Ovary (tissue), 9 donors: ENCODE results near the gene GSTM1. TPM values are rescaled to one million over a fixed set of nuclear protein-coding genes. Genes with fewer than 3 reads are reported as not detected.
"Not testable (repeated sequence)": the region's sequence is repeated elsewhere in the genome, so short reads cannot be mapped to it uniquely, and the experiment has no call there.

Experiments used
- DNase-seq, 5 donors: peaks; one replicate each; pipeline ENCODE4 v3.0.0-alpha.2; 2019 to 2020
- H3K27ac ChIP-seq, 2 donors: fragments of 200-600 bp; one replicate each; pipeline versions ENCODE4 v1.5.1 to v1.8.0; 2019 to 2022
- H3K27me3 ChIP-seq: fragments of 200-600 bp; one replicate; pipeline ENCODE4 v1.8.0; 2022
- H3K36me3 ChIP-seq: fragments of 200-600 bp; sonication (generic); one replicate; pipeline ENCODE4 v1.5.1; 2019
- H3K4me1 ChIP-seq: one replicate; pipeline ENCODE4 v1.8.1; 2013; ENCODE audit warnings: mild to moderate bottlenecking, moderate library complexity; ENCODE audit not compliant: insufficient read depth
- H3K4me3 ChIP-seq: fragments of 200-600 bp; sonication (generic); one replicate; pipeline ENCODE4 v1.5.1; 2017
- H3K9me3 ChIP-seq, 2 donors: fragments of 200-600 bp in 1 of 2; sonication (generic) in 1 of 2; one replicate each; pipeline versions ENCODE4 v1.5.1 to v1.8.1; 2013 to 2019; ENCODE audit warnings: mild to moderate bottlenecking in 1 of 2, moderate library complexity in 1 of 2
- EP300 ChIP-seq: sonication (generic); formaldehyde crosslinking; IDR thresholded peaks from one replicate; pipeline ENCODE4 v1.6.1; 2017; ENCODE audit warnings: antibody characterized with exemption
- POLR2A ChIP-seq: fragments of 450-650 bp; IDR thresholded peaks from one replicate; pipeline ENCODE4 v1.6.1; 2017; ENCODE audit warnings: antibody characterized with exemption, mild to moderate bottlenecking, moderate library complexity
- whole genome bisulfite sequencing, 3 donors: extraction: QIAGEN DNeasy Blood & Tissue Kit in 1 of 3; methylation state at CpG; one replicate each; pipeline versions ENCODE4 v1.1.5 to v1.1.7; 2013 to 2017; 5-methylcytosine and 5-hydroxymethylcytosine counted together
- intact Hi-C, 4 donors: fragments of 100-400 bp; cut with DNase I; formaldehyde crosslinking; loops; one replicate each; pipeline versions ENCODE4 v1.11.0 to v1.15.1; 2022 to 2023
- polyA plus RNA-seq, 2 donors: library from polyadenylated mRNA; stranded (reverse); fragments of 200-250 nt in 1 of 2; fragments of 350-450 nt in 1 of 2; fragmentation: Illumina TruSeq in 1 of 2; extraction: RNeasy Lipid Tissue Mini Kit (QIAGEN cat#74804) in 1 of 2; gene quantifications; one replicate each; pipeline ENCODE4 v1.2.3, GENCODE V29; 2013 to 2014
- total RNA-seq, 7 donors: library from RNA; depleted of rRNA in 2 of 7; stranded (reverse); fragments of >200 nt in 2 of 7; fragmentation: NEBNext Ultra II Directional in 3 of 7; extraction: Animal tissue kit (Norgen Biotek cat#: 25700) in 3 of 7; gene quantifications; one replicate each; pipeline versions ENCODE4 v1.1.0 to v1.2.4, GENCODE V29; 2016 to 2023
- TF ChIP-seq, protein P1 (sequence below), 3 donors: fragments of 450-650 bp in 2 of 3; fragments of 200-600 bp in 1 of 3; IDR thresholded peaks; one replicate each; pipeline versions ENCODE4 v1.5.1 to v1.8.0; 2016 to 2022; ENCODE audit warnings: antibody characterized with exemption in 3 of 3, mild to moderate bottlenecking in 1 of 3
- donor health status: DM: no; HTN: no; CAD: no; lungs with moderate emphysema.
- donor health status: DM: no; HTN: no; CAD: no.
- donor health status: Bipolar disorder and iron deficiency.
- donor health status: DM: yes; HTN: yes; CAD: no.
- donor health status: DM: no; HTN: no; CAD: no.
- donor health status: DM: yes; HTN: yes; CAD: no.

Gene GSTM1
- total and polyA plus RNA-seq, 9 donors, result 0.32 to 482 (median 181) TPM; not detected in 3

- H3K4me3 ChIP-seq, result no peak overlapping the region
- TF ChIP-seq EP300, result no peak
- no peak for TF ChIP-seq POLR2A
- WGBS, 3 donors, result 76 to 86% (median 85%) methylated on average over 2 of the region's 2 CpGs
- intact Hi-C loops, result loop anchor here in 1 of 4 donors (5.0 kb wide), 1 partner anchor 326 kb away; no protein-coding TSS in a partner anchor
- H3K36me3 ChIP-seq, result no peaks in the 10 kb centered on the region
- H3K27me3 ChIP-seq, result no peaks in the 10 kb centered on the region
- no peaks in the 10 kb centered on the region for H3K9me3 ChIP-seq
- peak overlapping the region in 1 of 2 donors; percentile 81 for H3K27ac ChIP-seq
- H3K4me1 ChIP-seq, result peaks cover 14% of the 10 kb centered on the region
- no peak for DNase-seq
Observed at GRCh38 chr1:109661391-109661790, 26.2 kb upstream of the GSTM1 start.

GRCh38 chr1:109664671-109665070 is 22.9 kb upstream of the GSTM1 start:
- Histone ChIP-seq H3K4me1 (peaks cover 9% of the 10 kb centered on the region), H3K27ac (no peak overlapping the region), H3K9me3 (no peaks in the 10 kb centered on the region), H3K4me3 (no peak overlapping the region), H3K36me3 (no peaks in the 10 kb centered on the region), H3K27me3 (no peaks in the 10 kb centered on the region)
- 83 to 97% (median 85%) methylated on average over 1 of the region's 1 CpG for WGBS, 3 donors
- DNase-seq, result no peak
- intact Hi-C loops, result loop anchor here in 1 of 4 donors (5.0 kb wide), 3 partner anchors 48 to 323 kb away; partner anchors contain the start of gene GSTM5
- TF ChIP-seq, protein P1, sequence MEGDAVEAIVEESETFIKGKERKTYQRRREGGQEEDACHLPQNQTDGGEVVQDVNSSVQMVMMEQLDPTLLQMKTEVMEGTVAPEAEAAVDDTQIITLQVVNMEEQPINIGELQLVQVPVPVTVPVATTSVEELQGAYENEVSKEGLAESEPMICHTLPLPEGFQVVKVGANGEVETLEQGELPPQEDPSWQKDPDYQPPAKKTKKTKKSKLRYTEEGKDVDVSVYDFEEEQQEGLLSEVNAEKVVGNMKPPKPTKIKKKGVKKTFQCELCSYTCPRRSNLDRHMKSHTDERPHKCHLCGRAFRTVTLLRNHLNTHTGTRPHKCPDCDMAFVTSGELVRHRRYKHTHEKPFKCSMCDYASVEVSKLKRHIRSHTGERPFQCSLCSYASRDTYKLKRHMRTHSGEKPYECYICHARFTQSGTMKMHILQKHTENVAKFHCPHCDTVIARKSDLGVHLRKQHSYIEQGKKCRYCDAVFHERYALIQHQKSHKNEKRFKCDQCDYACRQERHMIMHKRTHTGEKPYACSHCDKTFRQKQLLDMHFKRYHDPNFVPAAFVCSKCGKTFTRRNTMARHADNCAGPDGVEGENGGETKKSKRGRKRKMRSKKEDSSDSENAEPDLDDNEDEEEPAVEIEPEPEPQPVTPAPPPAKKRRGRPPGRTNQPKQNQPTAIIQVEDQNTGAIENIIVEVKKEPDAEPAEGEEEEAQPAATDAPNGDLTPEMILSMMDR (IDR thresholded peaks at IDR 0.05), result no peak
- no peak for TF ChIP-seq POLR2A
- no peak for TF ChIP-seq EP300

- WGBS, 3 donors, result 4 to 5% (median 5%) methylated on average over 22 of the region's 22 CpGs
- H3K4me3 ChIP-seq, result peak within 1 kb of the TSS; percentile 49
- H3K9me3 ChIP-seq, result no peaks in the 10 kb centered on the region
- H3K36me3 ChIP-seq, result no peaks in the 10 kb centered on the region
- peak within 1 kb of the TSS; percentile 16 to 54 for H3K27ac ChIP-seq
- peak; percentile 93 to 96 (median 95) for DNase-seq
- peaks cover 5% of the 10 kb centered on the region for H3K4me1 ChIP-seq
- TF ChIP-seq POLR2A, result peak; percentile 16
- no peak for TF ChIP-seq EP300
- intact Hi-C loops, result loop anchor here in 1 of 4 donors (5.0 kb wide), 2 partner anchors 45 to 90 kb away; partner anchors contain the start of gene GSTM5
- no peaks in the 10 kb centered on the region for H3K27me3 ChIP-seq
Observed at GRCh38 chr1:109667452-109668122, 20.0 kb upstream of the GSTM1 start, which contains the start of gene GSTM2. TSS of gene GSTM2 (plus strand) at chr1:109668057. CDS start at chr1:109668116, 59 bp downstream.

GRCh38 chr1:109668123-109668775 is 19.4 kb upstream of the GSTM1 start:
- peak overlapping the region; percentile 16 to 54 for H3K27ac ChIP-seq
- 3 to 8% (median 6%) methylated on average over 12 to 26 of the region's 26 CpGs for WGBS, 3 donors
- H3K36me3 ChIP-seq, result no peaks in the 10 kb centered on the region
- intact Hi-C loops, result loop anchor here in 1 of 4 donors (5.0 kb wide), 2 partner anchors 44 to 89 kb away; partner anchors contain the start of gene GSTM5
- H3K27me3 ChIP-seq, result no peaks in the 10 kb centered on the region
- peak in 2 of 5 donors; percentile 29 to 39 for DNase-seq
- no peak for TF ChIP-seq POLR2A
- TF ChIP-seq EP300, result no peak
- TF ChIP-seq, protein P1 (IDR thresholded peaks at IDR 0.05), result no peak
- peak overlapping the region; percentile 49 for H3K4me3 ChIP-seq
- peaks cover 5% of the 10 kb centered on the region for H3K4me1 ChIP-seq
- H3K9me3 ChIP-seq, result no peaks in the 10 kb centered on the region

DNA sequence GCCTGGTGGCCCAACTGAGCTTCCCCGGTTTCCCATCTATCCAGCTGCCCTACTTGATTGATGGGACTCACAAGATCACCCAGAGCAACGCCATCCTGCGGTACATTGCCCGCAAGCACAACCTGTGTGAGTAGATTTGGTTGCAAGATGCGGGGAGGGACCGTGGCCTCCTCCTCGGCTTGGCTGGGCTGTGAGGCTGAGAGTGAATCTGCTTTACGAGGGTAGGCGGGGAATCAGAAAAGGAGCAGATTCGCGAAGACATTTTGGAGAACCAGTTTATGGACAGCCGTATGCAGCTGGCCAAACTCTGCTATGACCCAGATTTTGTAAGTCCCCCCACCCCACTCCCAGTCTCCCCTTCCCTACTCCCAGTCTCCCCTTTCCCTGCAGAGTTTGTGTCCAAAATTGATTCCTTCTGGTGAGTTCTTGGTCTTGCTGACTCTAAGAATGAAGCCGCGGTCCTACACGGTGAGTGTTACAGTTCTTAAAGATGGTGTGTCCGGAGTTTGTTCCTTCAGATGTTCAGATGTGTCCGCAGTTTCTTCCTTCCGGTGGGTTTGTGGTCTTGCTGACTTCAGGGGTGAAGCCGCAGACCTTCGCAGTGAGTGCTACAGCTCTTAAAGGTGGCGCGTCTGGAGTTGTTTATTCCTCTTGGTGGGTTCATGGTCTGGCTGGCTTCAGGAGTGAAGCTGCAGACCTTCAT is 18.2 kb upstream of the GSTM1 start:
- H3K9me3 ChIP-seq, result no peaks in the 10 kb centered on the region
- peaks cover 5% of the 10 kb centered on the region for H3K4me1 ChIP-seq
- TF ChIP-seq, protein P1 (IDR thresholded peaks at IDR 0.05), result no peak
- TF ChIP-seq EP300 (no peak), POLR2A (no peak)
- no peak overlapping the region for H3K4me3 ChIP-seq
- no peak overlapping the region for H3K27ac ChIP-seq
- DNase-seq, result peak in 1 of 5 donors; percentile 26
- 91 to 93% (median 92%) methylated on average over 22 of the region's 22 CpGs for whole genome bisulfite sequencing, 3 donors
- H3K36me3 ChIP-seq, result no peaks in the 10 kb centered on the region
- H3K27me3 ChIP-seq, result no peaks in the 10 kb centered on the region
- intact Hi-C loops, result loop anchor here in 1 of 4 donors (5.0 kb wide), 2 partner anchors 43 to 88 kb away; partner anchors contain the start of gene GSTM5

GRCh38 chr1:109669949-109670302 is 17.7 kb upstream of the GSTM1 start:
- intact Hi-C loops, result loop anchor here in 1 of 4 donors (5.0 kb wide), 2 partner anchors 42 to 87 kb away; partner anchors contain the start of gene GSTM5

More at GRCh38 chr1:109669949-109670302, 17.7 kb upstream of the GSTM1 start:
- not testable (repeated sequence) for H3K36me3 ChIP-seq, DNase-seq, H3K4me1 ChIP-seq, H3K27ac ChIP-seq, H3K9me3 ChIP-seq, H3K27me3 ChIP-seq, H3K4me3 ChIP-seq
- 94 to 99% (median 96%) methylated on average over 5 of the region's 5 CpGs for WGBS, 3 donors
